Dermis blood vessel endothelial cell (primary cell): ENCODE data around the gene AGRP. TPM values are rescaled to one million over a fixed set of nuclear protein-coding genes. Genes with fewer than 3 reads are reported as not detected.
A peak's percentile ranks its signal among the peaks of the same experiment; 100 is the strongest.

Experiments
- DNase-seq: peaks from one replicate; pipeline ENCODE4 v3.0.0; 2010
- total RNA-seq: library from RNA; depleted of rRNA; stranded (reverse); fragments of >200 nt; gene quantifications from 2 replicates; pipeline ENCODE4 v1.2.3, GENCODE V29; 2014

Gene AGRP
- total RNA-seq, 1 donor from 2014 or later, result not detected

DNA sequence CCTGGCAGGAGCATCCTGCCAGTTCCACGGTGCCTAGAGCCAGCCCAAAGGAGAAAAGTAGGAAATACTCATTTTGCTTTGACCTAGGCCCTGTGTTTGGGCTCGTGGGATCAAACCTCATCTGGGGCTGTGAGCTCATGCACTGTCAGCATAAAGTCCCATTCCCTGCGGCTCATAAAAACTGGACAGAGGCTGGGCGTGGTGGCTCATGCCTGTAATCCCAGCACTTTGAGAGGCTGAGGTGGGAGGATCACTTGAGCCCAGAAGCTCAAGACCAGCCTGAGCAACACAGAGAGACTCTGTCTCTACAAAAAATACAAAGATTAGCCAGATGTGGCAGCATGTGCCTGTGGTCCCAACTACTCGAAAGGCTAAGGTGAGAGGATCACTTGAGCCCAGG is 20.3 kb downstream of the AGRP start:
- no peak for DNase-seq

GRCh38 chr16:67462279-67462655 is 21.1 kb downstream of the AGRP start:
- no peak for DNase-seq

GRCh38 chr16:67461600-67462278 is 21.6 kb downstream of the AGRP start:
- DNase-seq, result no peak

DNA sequence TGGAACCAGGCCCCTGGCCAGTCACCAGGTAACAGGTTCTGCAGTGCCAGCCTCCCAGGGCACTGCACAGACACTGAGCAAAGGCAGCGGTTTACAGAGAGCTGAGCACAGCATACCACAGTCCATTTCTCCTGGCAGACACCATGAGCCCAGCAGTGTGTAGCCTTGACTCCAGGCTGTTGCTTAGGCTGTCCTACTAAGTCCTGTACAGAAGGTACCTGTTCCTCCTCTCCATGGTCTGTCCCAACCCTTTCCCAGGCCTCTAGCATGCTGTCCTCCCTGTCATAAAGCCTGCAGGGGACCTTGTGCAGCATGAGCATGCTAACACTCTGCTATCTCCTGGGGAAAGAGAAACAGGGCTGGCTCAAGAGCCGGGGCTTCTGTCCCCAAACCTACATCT is 22.4 kb downstream of the AGRP start:
- no peak for DNase-seq

GRCh38 chr16:67460168-67460567 is 23.2 kb downstream of the AGRP start:
- no peak for DNase-seq

GRCh38 chr16:67459861-67460150 is 23.5 kb downstream of the AGRP start:
- no peak for DNase-seq

GRCh38 chr16:67459066-67459860 is 24.1 kb downstream of the AGRP start:
- DNase-seq, result peak; percentile 60

DNA sequence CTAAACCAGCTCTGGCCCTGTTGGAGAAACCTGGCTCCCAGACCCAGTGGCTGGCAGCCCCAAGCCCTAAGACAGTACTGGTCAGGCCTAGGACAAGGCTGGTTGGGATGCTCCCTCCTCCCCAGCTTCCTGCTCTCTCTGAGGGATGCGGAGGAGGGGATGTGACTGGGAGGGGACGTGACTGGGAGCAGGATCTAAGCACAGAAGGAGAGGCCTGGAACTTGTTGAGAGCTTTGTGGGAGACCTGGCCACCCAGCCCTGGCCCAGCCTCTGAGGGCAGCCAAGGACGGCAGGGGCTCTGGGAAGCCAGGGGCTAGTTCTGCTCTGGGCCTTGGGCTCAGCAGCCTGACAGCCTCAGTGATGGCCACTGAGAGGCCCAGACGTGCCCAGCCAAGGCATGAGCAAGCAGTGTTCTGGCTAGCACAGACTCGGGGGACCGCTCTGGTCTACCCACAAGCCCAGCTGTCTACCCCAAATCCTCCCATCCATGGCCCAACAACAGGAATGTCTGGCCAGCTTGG is 25.2 kb downstream of the AGRP start:
- no peak for DNase-seq

DNA sequence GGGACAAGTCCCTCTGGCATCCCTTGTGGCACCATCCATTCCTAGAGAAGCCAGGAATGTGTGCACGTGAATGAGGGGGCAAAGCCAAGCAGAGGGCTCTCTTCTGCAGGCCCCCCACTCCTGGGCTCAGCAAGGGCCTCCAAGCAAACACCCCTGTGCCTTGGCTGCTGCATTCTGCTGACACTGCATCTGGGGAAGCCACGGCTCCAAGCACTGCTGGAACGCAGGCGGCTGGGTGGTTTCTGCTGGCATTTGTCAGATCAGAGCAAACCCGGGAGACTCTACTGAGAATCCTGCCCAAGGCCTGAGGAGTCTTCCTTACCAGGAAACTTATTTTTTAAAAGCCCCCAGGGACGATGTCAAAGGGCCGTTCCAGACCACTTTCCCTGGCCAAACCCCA is 25.7 kb downstream of the AGRP start:
- DNase-seq, result no peak

- DNase-seq, result peak; percentile 31
Observed at GRCh38 chr16:67456391-67457081, 26.8 kb downstream of the AGRP start.

GRCh38 chr16:67454852-67455251 is 28.5 kb downstream of the AGRP start:
- no peak for DNase-seq

DNA sequence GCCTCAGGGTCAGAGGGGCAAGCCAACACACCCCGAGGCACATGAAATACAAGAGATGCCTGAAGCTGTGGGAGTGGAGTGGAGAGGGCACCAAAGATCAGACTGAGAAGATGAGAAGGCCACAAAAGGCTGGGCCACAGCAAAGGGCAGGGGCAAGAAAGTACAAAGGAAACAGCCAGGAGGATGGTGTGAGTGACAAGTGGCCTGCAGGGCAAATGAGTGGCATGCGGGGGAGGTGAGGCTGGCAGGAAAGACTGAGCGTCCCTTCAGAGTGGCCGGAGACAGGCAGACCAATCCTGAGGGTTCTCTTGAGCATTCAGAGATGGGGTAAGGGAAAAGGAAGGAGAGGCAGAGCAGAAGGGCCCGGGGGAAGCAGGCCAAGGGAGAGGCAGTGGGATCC is 29.2 kb downstream of the AGRP start:
- no peak for DNase-seq

DNA sequence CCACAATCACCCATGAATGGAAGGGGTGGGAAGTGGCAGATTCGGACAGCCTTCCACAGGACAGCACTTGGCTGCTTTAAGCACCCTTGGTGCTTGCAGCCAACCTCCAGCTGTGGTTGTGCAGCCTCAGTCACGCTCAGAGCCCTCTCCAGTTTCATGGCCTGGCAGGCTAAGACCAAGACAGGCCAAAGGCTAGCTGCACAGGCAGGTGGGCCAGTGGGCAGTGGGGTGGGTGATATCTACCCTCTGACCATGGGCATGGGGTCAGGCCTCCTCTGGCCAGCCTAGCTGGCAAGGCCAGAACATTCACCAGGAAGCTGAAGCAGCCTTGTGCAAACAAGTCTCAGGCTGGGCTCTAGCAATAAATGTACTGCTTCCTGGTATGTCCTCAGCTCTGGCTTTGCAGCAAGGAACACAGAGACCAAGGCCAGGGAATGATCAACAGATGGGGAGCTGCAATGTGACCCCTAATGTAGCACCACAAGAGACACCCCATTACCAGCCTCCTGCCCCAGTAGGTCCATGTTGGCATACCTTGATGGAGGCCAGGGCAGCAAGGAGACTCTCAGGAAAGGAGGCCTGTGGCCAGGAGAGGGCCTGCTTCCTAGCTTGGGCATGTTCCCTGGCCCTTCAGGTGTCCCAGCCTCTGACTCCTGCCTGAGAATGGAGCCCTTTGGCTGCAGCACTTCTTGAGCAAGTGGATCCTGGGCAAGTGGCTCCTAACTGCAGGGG is 31.5 kb downstream of the AGRP start:
- no peak for DNase-seq

DNA sequence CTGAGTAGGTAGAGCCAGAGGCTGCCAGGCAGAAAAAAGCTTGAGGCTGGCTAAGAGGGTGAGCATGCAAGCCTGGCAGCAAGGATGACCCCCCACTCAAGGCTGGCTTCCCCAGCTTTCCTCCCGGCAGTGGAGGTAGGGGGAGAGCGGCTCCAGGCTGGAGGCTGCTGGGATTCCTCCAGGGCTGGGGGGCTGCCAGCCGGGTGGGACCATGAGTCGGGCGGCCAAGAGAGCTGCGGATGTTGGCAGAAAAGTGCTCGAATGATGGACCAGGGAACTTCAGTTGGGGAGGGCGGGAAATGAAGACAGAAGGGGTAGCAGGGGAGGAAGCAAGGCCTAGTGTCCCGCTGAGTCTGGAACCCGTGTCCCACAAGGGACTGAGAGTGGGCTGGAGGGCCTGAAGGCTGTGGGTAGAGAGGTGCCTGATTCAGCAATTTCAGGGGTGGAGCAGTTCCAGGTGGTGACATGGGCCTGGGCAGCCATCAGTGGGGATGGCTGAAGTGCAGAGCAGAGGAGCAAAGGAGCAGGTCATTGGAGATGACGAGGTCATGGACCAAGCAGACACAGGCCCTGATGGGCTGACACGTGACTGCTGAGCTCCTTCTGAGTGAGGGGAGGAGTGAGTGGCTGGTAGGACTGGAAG is 32.2 kb downstream of the AGRP start:
- no peak for DNase-seq

GRCh38 chr16:67449739-67450138 is 33.6 kb downstream of the AGRP start:
- no peak for DNase-seq

DNA sequence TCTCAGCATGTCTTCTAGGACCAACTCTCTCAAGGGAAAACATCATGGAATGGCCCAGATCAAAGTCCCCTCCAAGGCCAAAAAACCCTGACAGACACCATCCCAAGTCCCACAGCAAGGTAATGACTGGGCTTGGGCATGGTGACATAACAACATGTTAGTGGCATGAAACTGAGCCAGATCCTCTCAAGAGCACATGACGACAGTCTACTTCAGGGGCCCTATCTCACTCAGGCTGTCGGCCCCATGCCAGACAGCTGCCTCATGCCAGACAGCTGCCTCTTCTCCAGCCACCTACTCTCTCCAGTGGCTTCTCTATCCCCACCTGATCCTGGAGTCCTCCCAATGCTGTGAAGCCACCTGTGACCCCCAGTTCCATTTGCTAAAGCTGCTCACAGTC is 34.0 kb downstream of the AGRP start:
- DNase-seq, result no peak

DNA sequence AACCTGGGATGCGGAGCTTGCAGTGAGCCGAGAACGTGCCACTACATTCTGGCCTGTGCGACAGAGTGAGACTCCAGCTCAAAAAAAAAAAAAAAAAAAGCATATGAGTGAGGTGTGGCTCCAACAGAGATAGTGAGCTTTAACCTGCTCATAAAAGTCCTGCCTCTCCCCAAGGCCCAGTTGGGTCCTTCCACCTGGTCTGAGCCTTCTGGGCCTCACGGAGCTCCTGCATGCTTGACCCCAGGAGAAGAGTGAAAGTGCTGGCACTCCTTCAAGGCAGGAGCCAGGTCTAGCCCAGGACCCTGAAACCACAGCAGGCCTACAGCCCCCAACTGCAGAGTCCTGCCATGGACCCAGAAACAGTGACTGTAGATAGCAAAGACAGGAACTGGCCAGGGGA is 34.8 kb downstream of the AGRP start:
- DNase-seq, result no peak

GRCh38 chr16:67447508-67448076 is 35.8 kb downstream of the AGRP start:
- peak; percentile 62 for DNase-seq

GRCh38 chr16:67446968-67447507 is 36.3 kb downstream of the AGRP start:
- DNase-seq, result no peak

- DNase-seq, result no peak
Observed at GRCh38 chr16:67445913-67446907, 37.1 kb downstream of the AGRP start.
